GM19043 (cell line): Measurements from ENCODE around the gene TUT4.
"Not testable (repeated sequence)": the region's sequence is repeated elsewhere in the genome, so short reads cannot be mapped to it uniquely, and the experiment has no call there.

ENCODE experiments used
- ATAC-seq: cut with Tn5 transposase; IDR thresholded peaks from one replicate; pipeline ENCODE4 v1.9.1; 2021; ENCODE audit warnings: low read depth; ENCODE audit not compliant: unreplicated experiment

TUT4 gene

GRCh38 chr1:52552505-52553361 is at the start of gene TUT4:
TUT4 (minus strand) TSS chr1:52553092; CDS start chr1:52526280, 26,812 bp downstream.
- ATAC-seq = peak; percentile 40

GRCh38 chr1:52601991-52602855 is 49.3 kb upstream of the TUT4 start, which contains the start of gene GPX7:
GPX7 (plus strand) TSS chr1:52602371; CDS start chr1:52602410, 39 bp downstream.
- ATAC-seq = no peak

- ATAC-seq = no peak
These were observed 48.6 kb upstream of the TUT4 start for GRCh38 chr1:52601519-52601918.

GRCh38 chr1:52600533-52601179 is 47.8 kb upstream of the TUT4 start:
- ATAC-seq = no peak

GRCh38 chr1:52599236-52599635 is 46.3 kb upstream of the TUT4 start:
- ATAC-seq = no peak

- no peak for ATAC-seq
These were observed 45.8 kb upstream of the TUT4 start for GRCh38 chr1:52598729-52599128.

GRCh38 chr1:52597912-52598311 is 45.0 kb upstream of the TUT4 start:
- ATAC-seq = no peak

GRCh38 chr1:52595061-52595460 is 42.2 kb upstream of the TUT4 start:
- no peak for ATAC-seq

- ATAC-seq = no peak
These were observed 40.6 kb upstream of the TUT4 start for GRCh38 chr1:52593495-52593894.

GRCh38 chr1:52592637-52593323 is 39.9 kb upstream of the TUT4 start:
- no peak for ATAC-seq

- no peak for ATAC-seq
These were observed 37.4 kb upstream of the TUT4 start for GRCh38 chr1:52590266-52590665.

GRCh38 chr1:52588535-52588934 is 35.6 kb upstream of the TUT4 start:
- no peak for ATAC-seq

- no peak for ATAC-seq
These were observed 35.1 kb upstream of the TUT4 start for GRCh38 chr1:52588027-52588426.

GRCh38 chr1:52585474-52585873 is 32.6 kb upstream of the TUT4 start:
- ATAC-seq = no peak

- no peak for ATAC-seq
These were observed 29.3 kb upstream of the TUT4 start for GRCh38 chr1:52582116-52582696.

- ATAC-seq = no peak
These were observed 27.4 kb upstream of the TUT4 start for GRCh38 chr1:52580283-52580682.

- ATAC-seq = no peak
These were observed 26.5 kb upstream of the TUT4 start for GRCh38 chr1:52579415-52579814.

- not testable (repeated sequence) for ATAC-seq
These were observed 25.2 kb upstream of the TUT4 start for GRCh38 chr1:52578066-52578465.

GRCh38 chr1:52576074-52576473 is 23.2 kb upstream of the TUT4 start:
- no peak for ATAC-seq

GRCh38 chr1:52574594-52574993 is 21.7 kb upstream of the TUT4 start:
- ATAC-seq = no peak
